ENCODE measurements around the gene PDXDC1. TPM values are rescaled to one million over a fixed set of nuclear protein-coding genes. Genes with fewer than 3 reads are reported as not detected.
"Not testable (repeated sequence)": the region's sequence is repeated elsewhere in the genome, so short reads cannot be mapped to it uniquely, and the experiment has no call there.

The PDXDC1 gene
- total RNA-seq, 1 donor from 2014 or later, result 82.5 TPM

DNA sequence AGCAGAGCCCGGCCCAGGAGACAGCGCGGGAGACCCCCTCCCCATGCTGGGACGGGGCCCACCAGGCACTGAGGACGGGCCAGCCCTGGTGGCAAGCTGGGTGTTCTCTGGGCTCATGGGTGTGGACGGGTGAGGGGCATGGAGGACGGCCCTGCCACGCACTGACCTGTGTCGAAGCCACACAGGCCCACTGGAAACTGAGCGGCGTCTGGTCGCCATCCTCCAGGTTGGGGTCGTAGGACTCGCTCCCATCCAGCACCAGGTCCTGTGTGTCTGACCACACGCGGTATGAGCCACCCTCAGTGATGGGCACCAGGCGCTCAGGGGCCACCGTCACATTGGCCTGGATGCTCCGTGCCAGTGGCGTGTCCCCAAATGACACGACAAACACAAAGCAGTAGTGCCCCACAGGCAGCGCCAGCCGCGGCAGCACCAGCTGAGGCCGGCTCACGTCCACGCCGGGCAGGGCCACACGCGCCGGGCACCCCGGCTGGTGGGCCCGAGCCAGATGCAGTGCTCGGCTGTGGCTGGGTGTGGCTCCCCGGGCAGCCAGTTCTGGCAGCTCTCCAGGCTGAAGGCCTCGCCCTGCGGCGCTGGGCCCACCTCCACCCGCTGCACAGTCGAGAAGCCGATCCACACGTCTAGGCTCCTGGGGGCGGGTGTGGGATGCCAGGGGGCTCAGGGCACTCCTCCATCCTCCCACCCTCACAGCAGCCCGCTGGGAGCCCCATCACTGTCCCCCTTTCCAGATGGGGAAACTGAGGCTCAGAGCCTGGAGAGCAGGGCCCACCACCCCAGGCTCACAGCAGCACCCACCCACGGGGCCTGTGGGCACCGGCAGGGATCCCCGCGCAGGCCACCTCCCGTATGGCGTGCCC lies 160.9 kb downstream of the PDXDC1 start:
- DNase-seq, result not testable (repeated sequence)

DNA sequence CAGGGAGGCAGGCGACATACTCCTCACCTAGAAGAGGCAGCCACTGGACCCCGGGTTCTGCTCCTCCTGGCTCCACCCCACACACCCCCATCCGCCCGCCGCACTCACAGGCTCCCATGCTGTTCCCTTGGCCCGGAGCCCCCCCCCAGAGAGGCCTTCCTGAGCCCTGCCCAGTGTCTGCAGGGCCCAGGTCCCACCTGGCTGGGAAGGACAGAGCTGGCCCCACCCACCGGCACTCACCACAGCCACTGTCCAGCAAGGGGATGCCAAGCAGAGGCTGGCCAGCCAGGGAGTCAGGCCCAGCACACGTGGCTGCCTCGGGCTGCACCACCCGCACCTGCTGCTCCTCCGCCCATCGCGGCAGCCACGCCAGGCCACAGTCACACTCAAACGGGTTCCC lies 162.7 kb downstream of the PDXDC1 start:
- DNase-seq, result not testable (repeated sequence)

DNA sequence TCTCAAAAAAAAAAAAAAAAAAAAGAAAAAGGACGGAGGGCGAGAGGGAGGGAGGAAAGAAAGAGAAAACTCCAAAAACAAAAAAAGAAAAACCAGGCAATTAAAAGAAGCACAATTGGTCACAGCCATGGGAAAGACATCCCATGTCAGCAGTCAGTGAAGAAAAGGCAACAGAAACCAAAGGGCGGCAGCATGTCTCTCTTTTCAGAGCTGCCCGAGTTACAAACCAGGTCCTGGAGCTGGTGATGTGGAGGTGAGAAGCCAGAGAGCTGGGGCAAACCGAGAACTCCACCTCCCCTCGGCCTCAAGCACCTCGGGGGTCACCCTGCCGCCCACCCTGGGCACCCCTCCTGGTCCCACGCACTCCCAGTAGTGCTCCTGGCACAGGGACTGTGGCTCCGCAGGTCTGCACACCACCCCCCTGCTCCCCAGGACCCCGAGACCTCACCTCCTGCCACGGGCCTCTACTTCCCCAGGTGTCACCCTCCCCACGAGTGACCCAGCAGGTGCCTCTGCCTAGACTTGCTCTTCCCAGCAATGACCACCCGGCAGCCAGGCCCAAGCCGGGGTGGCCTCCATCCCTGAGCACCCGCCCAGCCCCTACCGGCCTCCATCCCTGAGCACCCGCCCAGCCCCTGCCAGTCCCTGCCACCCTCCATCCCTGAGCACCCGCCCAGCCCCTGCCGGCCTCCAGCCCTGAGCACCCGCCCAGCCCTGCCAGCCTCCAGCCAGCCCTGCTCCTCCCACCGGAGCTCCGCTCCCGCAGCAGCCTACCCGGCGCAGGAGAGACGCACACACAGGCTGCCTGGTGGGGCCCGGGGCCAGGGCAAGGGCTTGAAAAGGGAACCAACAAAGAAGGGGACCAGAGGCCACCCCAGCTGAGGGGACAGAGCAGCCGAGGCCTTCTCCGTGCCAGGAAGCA lies 165.9 kb downstream of the PDXDC1 start:
- not testable (repeated sequence) for DNase-seq

DNA sequence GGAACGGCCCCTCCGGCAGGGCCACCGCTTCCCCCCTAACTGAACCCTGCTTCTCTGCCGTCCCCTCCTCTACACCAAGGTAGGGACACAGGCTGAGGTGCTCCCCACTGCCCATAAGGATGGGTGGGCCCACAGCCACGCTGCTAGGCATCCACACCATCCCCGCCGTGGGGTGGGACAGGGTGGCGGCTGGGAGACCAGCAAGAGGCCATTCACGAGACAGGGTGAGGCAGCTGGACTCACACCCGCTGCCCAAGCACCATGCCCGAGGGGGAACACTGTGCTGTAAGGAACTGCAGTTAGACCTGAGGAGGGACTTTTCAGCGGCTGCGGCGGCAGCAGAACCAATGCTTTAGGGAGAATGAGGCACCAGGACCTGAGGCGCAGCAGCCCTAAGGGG lies 166.8 kb downstream of the PDXDC1 start:
- no peak for DNase-seq

DNA sequence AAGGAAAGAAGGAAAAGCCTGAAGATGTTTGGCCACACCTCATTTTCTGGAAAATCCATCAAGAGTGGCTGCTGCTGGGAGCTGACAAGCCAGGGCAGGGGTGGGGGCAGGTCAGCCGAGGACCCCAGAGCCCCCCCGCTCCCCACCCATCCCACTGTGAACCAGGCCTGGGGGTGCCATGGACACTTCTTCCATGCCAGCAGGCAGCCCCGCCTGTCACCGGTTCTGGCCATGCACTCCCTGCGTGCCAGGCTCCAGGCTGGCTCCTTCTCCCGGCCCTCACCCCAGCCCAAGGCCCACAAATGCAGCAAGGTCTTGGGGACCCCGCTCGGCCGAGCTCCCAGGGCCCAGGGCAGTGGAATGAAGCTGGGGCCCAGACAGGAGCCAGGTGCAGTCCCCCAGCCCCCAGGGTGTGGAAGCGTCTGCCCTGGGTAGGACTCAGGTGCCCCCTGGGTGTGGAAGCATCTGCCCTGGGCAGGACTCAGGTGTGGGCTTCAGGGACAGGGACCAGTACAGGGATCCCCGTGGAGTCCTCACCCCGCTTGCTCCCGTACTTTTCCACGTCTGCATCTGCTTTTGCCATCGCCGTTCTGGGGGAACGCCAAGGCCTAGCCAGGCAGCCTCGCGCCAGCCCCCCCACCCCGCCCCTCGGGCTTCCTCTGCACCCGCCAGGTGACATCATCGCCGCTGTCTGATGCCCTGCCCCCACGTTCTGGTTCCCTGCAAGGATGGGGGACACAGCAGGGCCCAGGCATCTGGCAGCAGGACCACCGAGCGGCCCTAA lies 167.5 kb downstream of the PDXDC1 start:
- DNase-seq, result not testable (repeated sequence)

DNA sequence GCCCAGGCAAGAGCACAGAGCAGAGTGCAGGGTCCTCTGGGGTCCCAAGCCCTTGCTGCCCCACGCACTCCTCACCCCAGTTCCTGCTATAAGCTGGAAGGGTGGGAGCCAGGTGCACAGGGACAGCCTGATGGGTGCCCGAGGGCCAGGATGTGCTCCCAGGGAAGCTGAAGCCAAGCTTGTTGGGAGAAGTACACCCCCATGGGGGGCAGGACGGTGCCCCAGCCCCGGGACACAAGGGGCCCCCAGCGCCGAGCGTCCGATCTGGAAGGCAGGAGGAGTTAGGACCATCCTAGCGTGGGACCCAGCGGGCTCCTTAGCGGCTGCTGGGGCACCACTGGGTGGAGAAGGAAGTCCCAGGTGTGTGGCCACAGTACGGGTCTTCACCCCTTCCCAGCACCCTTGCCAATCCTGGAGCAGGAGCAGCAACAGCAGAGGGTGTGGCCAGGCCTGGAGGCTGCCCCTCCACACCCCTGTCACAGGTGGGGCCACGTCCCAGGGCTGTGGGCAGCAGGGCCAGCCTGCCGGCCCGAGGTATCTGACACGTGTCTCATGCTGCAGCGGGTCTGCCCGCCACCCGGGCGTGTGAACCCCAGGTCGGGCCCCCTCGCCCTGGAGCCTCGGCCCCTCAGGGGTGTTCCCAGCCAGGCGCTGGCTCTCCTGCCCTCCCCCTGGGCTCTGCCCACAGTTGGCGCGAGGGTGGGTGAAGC lies 168.2 kb downstream of the PDXDC1 start:
- not testable (repeated sequence) for DNase-seq

DNA sequence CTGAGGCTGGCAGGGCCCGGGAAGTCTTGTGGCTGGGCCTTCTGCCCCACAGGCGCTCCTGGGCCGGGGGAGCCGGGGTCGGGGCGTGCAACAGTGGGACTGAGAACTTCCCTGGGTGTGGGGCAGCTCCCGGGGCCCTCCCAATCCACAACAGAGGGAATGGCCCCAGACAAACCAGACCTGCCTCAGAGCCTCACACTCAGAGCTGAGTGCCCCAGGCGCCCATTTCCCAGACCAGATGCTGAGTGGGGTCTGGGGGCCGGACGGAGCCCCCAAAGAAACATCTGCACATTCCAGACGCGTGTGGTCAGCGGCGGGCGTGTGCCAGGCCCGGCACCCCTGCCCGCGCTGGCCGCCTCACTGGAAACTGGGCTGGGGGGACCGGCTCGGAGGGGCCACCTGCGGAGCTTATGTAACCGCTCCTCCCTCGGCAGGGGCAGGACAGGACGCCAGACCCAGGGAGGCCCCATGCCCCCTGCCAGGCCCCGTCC lies 168.8 kb downstream of the PDXDC1 start:
- not testable (repeated sequence) for DNase-seq

DNA sequence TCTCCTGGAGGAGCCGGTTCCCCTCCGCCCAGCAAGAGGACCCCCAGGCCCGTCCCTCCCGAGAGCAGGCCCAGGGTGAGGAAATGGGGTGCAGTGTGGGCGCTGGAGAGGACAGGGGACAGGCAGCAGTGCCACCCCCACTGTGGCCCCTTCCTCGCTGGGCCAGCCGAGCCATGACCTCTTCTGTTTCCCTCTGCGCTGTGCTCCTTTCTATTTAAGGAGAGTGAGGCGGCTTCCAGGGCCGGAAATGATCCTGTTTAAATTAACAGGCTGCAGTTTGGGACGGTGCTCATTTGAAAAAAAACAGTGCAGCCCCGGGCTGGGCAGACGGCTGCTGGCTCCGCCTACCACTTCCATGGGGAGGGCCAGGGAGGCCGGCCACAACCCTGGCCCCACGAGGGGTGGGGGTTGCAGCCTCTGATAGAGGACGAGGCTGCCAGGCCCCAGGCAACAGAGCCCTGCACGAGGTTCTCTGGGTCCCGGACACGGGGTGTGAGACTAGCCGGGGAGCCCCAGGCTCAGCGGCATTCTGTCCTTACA lies 169.3 kb downstream of the PDXDC1 start:
- not testable (repeated sequence) for DNase-seq

DNA sequence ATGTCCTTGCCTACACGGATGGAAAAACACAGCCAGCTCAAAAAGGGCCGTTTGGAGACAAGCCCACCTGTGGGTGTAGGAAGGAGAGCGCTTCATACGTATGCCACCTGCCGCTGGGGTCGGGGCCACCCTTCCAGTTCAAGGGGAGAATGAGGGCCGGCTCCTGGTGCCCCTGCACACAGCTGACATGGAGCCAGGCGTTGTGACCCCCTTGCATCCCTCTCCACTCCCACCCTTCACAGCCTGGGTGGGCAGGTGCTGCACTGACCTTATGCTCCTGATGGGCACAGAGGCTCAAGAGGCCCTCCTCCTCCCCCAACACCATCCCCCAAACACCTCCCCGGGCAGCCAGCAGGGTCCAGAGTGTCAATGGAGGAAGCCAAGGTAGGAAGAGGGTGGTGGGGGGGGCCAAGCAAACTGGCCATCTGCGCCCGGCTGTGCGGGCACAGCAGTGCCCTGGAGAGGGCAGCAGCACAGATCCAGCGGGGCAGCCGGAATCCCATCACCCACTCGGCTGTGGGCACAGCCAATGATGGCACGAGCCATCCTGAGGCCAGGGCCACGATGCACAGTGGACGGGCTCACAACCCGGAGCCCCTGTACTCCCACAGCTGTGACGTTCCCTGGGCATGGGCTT lies 170.1 kb downstream of the PDXDC1 start:
- DNase-seq, result not testable (repeated sequence)

DNA sequence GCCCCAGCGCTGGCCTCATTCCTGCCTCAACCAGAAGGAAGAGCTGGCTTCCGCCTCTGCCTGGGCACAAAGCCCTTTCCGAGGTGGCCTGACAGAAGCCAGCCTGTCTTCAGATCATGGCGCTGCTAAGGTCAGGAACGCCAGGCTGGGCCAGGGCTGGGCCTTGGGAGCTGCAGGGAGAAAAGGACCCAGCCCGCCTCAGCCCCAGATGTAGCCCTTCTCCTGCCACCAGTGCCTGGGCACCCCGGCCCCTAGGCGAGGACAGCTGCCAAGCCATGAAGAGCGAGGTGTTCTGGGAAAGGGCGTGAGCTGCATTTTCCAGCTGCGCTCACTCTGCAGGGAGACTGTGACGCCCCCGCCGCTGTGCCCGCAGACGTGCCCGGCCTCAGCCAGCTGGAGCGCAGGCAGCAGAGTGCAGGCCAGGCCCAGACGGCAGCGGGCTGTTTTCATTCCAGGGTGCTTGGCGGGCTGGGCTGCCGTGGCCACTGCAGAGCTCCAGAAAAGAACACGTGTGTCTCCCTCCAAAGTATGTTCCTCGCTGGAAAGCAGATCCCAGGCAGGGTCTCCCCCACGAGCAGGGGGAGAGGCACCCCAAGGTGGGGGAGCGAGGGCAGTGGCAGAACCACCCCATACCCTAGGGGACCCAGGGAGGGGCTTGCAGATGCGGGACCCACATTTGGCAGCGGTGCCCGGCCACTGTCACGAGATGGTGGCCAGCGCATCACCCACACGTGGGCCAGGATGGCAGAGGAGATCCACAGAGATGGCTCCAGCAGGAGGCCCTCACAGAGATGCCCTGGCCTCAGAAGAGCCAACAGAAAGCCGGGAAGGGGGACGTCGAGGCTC lies 170.8 kb downstream of the PDXDC1 start:
- not testable (repeated sequence) for DNase-seq

DNA sequence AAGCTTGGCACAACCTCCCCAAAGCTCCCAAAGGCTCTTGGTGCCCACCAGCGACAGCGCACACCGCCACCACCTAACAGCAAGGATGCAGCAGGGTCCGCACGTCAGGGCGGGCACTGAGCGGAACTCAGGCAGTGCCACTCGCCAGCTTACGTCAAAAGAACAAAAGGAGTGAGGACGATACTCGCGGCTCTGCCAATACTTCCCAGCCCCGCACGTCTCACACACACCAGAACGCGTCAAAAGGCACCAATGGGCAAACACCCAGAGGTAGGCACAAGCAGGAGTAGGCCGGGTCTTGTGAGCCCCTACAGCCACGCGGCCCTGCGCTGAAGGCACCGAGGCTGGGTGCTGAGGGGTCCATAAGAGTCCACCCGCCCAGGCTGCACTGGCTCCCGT lies 171.4 kb downstream of the PDXDC1 start:
- not testable (repeated sequence) for DNase-seq

DNA sequence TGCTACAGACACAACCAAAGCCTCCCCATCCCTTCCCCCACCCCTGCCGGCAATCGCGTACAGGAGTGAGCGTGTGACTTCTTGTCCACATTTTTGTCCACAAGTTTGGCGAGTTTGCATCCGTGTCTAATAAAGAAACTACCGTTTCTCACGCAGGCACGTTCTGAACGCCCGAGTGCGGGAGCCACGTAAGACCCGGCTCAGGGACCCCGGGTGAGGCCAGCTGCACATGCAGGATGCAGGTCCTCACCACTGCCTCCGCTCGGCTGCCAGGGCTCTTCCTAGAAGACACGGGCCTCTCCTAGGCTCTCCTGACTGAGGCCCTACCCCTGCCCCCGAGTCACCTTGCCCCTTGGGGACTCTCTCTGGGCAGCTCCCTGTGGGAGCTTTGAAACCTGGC lies 174.0 kb downstream of the PDXDC1 start:
- not testable (repeated sequence) for DNase-seq

DNA sequence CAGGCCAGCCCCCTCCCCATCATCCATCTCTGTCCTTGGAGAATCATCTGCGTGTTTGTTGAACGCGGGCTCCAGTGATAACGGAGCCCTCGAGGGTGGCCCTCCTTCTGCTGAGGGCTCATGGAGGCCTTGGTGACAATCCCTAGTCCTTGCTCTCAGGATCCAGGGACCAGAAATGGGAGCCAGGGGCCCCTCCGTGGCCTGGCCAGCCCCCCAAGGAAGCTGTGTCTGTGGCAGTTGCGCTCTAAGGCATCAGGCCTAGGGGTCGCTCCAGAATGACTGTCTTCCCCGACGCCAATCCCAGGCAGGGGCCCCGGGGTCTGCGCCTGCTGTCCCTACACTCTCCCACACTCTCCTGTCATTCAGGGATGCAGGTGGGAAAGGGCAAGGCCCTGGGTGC lies 174.4 kb downstream of the PDXDC1 start:
- not testable (repeated sequence) for DNase-seq

DNA sequence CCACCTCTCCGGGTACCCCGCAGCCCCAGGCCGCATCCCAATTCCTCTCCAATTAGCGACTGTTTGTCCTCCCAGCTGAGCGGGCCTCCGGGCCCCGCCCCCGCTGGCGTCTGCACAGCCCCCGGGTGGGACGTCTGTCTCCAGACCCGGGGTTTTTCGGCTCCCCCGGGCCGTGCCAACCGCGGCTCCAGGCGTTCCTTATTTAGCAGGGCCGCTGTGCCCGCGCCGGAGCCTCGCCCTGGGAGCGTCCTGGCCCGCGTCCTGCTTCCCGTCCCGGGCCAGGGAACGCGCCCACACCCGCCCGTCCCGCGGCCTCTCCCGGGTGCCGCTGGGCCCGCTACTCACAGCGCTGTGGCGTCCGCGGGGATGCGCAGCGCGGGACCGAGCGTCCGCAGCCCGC lies 179.2 kb downstream of the PDXDC1 start:
- DNase-seq, result not testable (repeated sequence)

DNA sequence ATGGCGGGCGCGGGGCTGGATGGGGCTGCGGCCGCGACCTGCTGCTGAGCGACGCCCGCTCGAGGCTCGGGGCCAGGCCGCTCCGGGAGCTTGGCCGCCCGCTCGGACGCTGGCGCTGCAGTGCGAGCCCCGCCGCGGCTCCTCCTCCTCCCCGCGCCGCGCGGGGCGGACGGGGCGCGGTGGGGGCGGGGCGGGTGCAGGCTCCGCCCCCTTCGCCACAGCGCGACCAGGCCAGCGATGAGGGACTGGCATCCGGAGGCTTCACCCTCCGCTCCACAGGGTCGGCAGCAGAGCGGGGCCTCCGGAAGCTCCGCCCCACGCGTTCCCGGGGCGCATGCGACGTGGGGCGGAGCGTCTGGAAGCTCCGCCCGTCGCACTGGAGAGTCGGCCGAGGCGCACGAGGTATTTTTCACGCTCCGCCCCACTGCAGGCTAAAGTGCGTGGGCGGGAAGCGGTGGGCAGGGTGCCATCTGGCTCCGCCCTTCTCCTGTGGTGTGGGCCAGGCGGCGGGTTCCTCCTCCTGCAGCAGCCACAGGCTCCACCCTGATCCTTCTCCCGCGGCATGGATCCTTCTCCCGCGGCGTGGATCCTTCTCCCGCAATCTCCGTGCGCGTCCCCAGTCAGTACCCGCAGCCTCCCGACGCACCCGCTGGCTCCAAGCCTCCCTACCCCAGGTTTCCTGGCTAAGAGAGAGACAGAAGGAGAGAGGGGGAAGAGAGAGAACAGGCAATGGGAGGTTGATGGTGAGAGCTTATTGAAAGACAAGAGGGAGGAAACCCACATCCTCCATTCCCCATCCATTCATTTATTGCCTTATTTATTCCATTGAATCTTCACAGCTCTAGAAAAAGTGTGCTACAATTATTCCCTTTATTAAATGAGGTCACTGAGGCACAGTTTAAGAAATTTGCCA lies 180.1 kb downstream of the PDXDC1 start:
- peak; percentile 88 for DNase-seq

DNA sequence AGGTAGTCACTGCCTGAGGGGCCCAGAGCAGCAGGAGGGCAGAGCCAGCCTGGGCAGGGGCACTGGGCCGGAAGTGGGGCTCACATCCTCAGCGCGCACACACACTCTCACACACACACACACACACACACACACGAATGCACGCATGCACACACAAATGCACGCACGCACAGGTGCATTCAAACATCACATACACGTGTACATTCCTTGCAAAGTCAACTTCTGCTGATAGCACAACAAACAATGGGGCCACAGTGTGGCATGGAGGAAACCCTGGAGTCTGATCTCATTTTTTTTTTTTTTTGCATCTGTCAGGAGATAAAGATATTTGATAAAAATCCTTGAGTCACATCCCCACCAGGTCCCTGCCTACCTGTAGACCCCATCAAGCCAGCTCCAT lies 182.8 kb downstream of the PDXDC1 start:
- not testable (repeated sequence) for DNase-seq

DNA sequence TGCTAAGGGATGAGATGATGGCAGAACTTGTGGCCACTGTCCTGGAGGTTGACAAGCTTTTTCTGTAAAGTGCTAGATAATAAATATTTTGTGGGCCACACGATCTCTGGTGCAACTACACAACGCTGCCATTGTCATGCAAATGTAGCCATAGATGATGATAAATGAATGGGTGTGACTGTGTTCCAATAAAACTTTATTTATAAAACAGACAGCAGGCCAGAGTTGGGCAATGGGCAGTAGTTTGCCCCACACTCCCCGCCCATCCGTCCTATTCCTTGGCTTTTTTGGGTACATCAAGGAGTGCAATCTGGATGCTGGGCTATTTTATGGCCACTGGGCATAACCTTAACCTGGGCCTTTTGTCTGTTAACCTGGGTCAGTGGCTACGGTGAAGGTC lies 184.8 kb downstream of the PDXDC1 start:
- not testable (repeated sequence) for DNase-seq

DNA sequence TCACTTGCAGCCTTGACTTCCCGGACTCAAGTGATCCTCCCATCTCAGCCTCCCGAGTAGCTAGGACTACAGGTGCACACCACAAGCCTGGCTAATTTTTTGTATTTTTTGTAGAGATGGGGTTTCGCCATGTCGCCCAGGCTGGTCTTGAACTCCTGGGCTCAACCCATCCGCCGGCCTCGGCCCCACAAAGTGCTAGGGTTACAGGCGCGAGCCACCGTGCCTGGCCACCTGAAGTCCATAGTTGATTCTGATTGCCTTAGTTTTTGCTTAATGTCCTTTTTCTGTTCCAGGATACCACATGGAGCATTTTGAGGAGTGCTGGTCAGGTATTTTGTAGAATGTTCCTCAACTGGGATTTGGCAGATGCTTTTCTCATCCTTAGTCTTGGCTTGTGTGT lies 185.7 kb downstream of the PDXDC1 start:
- DNase-seq, result not testable (repeated sequence)
